Peyer's patch (tissue), 4 donors: ENCODE data around the gene ASF1B.

Experiments used
- POLR2A ChIP-seq, 2 donors: fragments of 450-650 bp; IDR thresholded peaks; one replicate each; pipeline ENCODE4 v1.5.1; 2017; ENCODE audit warnings: antibody characterized with exemption in 2 of 2, mild to moderate bottlenecking in 2 of 2, moderate library complexity in 2 of 2
- TF ChIP-seq, protein P1 (sequence below), 6 experiments: fragments of 450-650 bp in 4 of 6; fragments of 200-600 bp in 2 of 6; sonication (generic) in 1 of 6; IDR thresholded peaks; one replicate each; pipeline ENCODE4 v1.5.1; 2017 to 2019; ENCODE audit warnings: antibody characterized with exemption in 6 of 6, mild to moderate bottlenecking in 3 of 6, moderate library complexity in 1 of 6

- TF ChIP-seq, protein P1, sequence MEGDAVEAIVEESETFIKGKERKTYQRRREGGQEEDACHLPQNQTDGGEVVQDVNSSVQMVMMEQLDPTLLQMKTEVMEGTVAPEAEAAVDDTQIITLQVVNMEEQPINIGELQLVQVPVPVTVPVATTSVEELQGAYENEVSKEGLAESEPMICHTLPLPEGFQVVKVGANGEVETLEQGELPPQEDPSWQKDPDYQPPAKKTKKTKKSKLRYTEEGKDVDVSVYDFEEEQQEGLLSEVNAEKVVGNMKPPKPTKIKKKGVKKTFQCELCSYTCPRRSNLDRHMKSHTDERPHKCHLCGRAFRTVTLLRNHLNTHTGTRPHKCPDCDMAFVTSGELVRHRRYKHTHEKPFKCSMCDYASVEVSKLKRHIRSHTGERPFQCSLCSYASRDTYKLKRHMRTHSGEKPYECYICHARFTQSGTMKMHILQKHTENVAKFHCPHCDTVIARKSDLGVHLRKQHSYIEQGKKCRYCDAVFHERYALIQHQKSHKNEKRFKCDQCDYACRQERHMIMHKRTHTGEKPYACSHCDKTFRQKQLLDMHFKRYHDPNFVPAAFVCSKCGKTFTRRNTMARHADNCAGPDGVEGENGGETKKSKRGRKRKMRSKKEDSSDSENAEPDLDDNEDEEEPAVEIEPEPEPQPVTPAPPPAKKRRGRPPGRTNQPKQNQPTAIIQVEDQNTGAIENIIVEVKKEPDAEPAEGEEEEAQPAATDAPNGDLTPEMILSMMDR (IDR thresholded peaks at IDR 0.05), result no peak
- TF ChIP-seq POLR2A (IDR thresholded peaks at IDR 0.05), result no peak
These were observed 24.9 kb downstream of the ASF1B start for GRCh38 chr19:14111486-14111885.
